GM19025 (cell line): ENCODE results near the gene CDH15.
"Not testable (repeated sequence)": the region's sequence is repeated elsewhere in the genome, so short reads cannot be mapped to it uniquely, and the experiment has no call there.

Experiments used
- ATAC-seq: cut with Tn5 transposase; IDR thresholded peaks from one replicate; pipeline ENCODE4 v1.9.1; 2021; ENCODE audit warnings: mild to moderate bottlenecking, low read depth, moderate library complexity; ENCODE audit not compliant: unreplicated experiment

Gene CDH15

GRCh38 chr16:89184933-89185794 is 13.6 kb downstream of the CDH15 start:
- ATAC-seq: no peak

GRCh38 chr16:89185887-89186592 is 14.5 kb downstream of the CDH15 start:
- not testable (repeated sequence) for ATAC-seq

GRCh38 chr16:89186593-89187031 is 15.1 kb downstream of the CDH15 start:
- ATAC-seq: not testable (repeated sequence)

GRCh38 chr16:89187032-89187769 is 15.7 kb downstream of the CDH15 start:
- ATAC-seq: no peak

GRCh38 chr16:89187770-89188392 is 16.3 kb downstream of the CDH15 start:
- no peak for ATAC-seq

GRCh38 chr16:89188471-89189357 is 17.2 kb downstream of the CDH15 start:
- ATAC-seq: not testable (repeated sequence)

- ATAC-seq: no peak
Measured at GRCh38 chr16:89189358-89190025, 17.9 kb downstream of the CDH15 start.

DNA sequence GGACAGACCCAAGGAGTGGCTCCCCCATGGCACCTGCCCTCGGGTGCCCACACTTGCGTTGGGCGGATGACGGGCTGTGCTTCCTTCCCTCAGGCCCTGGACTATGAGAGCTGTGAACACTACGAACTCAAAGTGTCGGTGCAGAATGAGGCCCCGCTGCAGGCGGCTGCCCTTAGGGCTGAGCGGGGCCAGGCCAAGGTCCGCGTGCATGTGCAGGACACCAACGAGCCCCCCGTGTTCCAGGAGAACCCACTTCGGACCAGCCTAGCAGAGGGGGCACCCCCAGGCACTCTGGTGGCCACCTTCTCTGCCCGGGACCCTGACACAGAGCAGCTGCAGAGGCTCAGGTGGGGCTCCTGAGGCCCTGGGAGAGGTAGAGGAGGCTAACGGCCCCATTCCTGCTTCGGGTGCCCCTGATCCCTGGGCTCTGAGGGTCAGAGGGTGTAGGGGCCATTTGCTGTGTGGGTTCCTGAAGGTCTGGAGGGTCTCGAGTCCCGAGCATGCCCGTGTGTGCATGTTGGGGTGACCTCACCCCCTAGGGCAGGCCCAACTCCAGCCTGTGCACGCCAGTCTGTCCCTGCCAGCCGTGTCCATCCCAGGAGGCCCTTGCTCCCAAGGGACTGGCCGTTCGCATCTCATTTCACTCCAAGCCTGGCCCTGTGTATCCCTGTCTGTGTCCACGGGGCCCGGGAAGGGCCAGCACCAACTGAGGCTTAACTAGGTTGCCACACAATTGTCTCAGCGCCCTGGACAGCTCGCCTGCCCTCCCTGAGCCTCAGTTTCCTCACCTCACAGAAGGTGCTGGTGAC is 18.8 kb downstream of the CDH15 start:
- ATAC-seq: no peak

GRCh38 chr16:89191033-89191900 is 19.7 kb downstream of the CDH15 start:
- no peak for ATAC-seq

- ATAC-seq: no peak
Measured at GRCh38 chr16:89191901-89192185, 20.3 kb downstream of the CDH15 start.

DNA sequence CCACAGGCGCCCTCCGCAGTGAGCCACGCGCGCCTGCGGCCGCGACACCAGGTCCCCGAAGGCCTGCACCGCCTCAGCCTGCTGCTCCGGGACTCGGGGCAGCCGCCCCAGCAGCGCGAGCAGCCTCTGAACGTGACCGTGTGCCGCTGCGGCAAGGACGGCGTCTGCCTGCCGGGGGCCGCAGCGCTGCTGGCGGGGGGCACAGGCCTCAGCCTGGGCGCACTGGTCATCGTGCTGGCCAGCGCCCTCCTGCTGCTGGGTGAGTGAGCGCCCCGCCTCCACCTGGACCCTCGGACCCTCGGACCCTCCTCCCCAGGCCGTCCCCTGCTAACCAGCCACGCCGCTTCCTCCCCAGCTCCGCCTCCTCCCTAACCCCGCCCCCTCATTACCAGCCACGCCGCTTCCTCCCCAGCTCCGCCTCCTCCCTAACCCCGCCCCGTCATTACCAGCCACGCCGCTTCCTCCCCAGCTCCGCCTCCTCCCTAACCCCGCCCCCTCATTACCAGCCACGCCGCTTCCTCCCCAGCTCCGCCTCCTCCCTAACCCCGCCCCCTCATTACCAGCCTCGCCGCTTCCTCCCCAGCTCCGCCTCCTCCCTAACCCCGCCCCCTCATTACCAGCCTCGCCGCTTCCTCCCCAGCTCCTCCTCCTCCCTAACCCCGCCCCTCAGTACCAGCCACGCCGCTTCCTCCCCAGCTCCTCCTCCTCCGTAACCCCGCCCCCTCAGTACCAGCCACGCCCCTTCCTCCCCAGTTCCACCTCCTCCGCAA is 20.8 kb downstream of the CDH15 start:
- not testable (repeated sequence) for ATAC-seq

- no peak for ATAC-seq
Measured at GRCh38 chr16:89192956-89193575, 21.5 kb downstream of the CDH15 start.

DNA sequence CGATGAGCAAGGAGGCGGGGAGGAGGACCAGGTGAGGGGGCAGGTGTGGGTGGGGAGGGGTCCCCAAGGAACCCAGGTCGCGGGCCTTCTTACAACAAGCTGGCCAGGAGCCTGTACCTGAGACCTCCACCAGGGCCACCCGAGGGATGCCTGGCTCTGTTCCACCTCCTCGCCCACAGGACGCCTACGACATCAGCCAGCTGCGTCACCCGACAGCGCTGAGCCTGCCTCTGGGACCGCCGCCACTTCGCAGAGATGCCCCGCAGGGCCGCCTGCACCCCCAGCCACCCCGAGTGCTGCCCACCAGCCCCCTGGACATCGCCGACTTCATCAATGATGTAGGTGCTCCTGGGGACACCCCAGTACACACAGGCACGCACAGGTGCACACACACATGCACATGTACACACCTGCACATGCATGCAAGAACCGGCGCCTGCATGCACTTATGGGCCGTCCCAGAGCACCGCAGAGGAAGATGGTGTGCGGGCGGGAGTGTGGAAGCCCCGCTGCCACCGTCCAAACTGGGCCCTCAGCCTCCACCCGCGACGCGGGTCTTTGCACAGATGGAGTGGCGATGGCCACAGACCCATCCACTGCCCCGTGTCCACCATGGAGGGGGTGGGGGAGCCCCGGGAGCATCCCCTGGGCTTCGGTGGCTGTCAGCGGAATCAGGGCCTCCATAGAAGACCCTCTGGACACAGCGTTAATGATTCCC is 22.2 kb downstream of the CDH15 start:
- ATAC-seq: no peak

GRCh38 chr16:89194340-89195311 is 23.1 kb downstream of the CDH15 start:
- ATAC-seq: no peak
